OCI-LY7 (cell line): ENCODE results near the gene AKAP7.

ENCODE experiments used
- CTCF ChIP-seq: fragments of 200-600 bp; sonication (generic); conservative IDR thresholded peaks from 2 replicates; pipeline ENCODE4 v1.5.1; 2014; ENCODE audit warnings: mild to moderate bottlenecking, antibody characterized with exemption, low read length, moderate library complexity, mixed read lengths
- EZH2phosphoT487 ChIP-seq: fragments of 200-600 bp; sonication (generic); IDR thresholded peaks from 2 replicates; pipeline ENCODE4 v1.6.1; 2018; ENCODE audit warnings: low read depth, borderline replicate concordance, mild to moderate bottlenecking, mixed run types, antibody characterized with exemption, low read length, moderate library complexity, mixed read lengths

- TF ChIP-seq CTCF (no peak), EZH2phosphoT487 (no peak)
Observed at GRCh38 chr6:131321589-131321988, 186.3 kb downstream of the AKAP7 start.
